Measurements from ENCODE around the gene APOD.

APOD gene

DNA sequence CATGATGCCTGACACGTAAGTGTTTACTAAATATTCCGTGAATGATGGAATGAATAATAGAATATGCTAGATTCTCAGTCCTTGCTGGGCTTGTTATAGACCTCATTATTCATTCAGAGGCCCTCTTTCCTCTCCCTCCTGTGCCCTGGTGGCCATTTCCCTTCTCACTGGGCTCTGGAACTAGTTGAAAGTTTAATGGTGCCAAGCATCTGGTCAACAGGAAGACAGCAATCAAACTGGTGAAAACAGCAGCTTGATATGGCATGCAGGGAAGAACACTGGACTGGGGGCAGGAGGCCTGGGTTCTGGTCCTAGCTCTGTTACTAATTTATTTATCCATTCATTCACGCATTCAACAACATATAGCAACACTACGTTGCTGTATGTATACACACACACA lies 3.7 kb upstream of the APOD start:
- no peak for DNase-seq (ENCODE audit: low spot score)

DNA sequence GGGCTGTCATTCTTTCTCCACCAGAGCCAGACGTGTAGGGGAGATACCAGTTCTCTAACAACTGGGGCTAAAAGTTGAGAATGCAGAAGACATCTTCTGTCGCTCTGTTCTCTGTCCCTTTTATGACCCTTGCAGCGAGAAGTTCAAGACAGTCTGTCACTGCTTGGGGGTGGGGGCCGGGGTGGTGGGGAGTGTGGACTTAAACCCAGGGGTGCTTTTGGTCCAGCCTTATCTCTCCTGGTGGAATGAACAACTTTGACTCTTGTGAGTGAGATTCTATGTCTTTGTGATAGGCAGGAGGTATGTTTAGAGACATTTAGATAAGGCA lies 767 bp upstream of the APOD start:
- no peak for DNase-seq (ENCODE audit: low spot score)

DNA sequence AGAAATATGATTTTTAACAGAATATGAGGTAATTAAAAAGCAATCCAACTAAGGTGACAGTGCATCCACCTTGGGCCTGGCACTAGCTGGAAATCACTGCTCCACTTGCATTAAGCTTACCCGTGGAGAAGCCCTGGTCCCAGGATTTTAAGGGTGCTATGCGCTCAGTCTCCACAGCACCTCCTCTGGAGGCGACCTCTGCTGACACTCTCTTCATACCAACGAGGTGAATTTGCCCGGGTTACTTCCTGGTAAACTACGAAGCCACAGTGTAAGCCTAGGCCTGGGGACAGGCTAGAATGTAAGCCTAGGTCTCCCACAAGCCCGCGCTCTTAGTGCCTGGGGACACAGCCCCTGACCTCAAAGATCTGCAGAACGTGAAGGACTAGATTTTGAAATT lies 793 bp downstream of the APOD start:
- DNase-seq (ENCODE audit: low spot score): no peak

DNA sequence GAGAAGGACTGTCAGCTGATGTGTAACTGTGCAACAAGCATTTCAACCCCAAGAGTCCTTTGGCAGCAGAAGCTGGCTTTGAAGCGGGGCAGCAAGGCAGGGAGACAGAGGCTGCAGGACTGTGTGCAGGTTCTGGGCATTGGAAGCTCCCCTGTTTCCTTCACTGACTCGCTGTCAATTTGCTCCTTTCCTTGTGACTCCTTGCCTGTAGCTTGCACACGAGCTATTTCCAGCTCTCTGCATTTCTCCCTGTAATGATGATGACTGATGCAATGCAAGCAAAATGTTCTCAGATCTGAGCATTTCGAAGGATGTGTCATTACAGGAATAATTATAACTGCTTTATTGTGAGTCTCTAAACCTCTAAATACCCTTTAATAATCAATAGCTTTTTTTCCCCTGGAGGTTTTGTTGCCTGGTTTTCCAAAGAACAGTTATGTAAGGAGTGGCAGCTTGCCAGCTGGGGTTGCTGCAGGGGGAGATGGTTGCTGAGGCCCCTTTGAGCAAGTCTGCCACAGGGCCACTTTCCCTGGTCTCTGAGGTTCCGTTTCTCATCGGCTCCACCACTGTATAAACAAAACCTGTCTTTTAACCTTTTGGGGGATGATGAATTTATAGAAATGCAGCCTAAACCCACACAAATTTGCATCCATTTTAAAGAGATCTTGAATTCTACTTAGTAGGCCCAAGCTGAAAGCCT lies 2.8 kb downstream of the APOD start:
- peak; percentile 28 for DNase-seq (ENCODE audit: low spot score)

DNA sequence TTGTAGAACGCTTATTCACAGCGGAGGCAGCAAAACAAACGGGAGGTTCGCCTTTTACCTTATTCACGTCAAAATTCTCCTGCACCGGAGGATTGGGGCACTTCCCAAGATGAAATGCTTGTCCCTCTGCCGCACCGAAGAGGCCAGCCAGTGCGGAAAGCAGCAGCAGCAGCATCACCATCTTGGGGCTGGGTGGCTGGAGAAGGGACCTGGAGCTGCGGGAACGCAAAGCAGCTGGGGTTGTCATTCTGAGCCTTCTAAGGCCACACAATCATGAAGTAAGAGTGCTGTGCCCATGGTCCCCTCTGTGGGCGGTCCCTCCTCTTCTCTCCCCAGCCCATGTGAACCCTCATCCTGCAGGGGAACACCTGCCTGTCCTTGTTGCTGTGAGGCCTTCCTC lies 4.5 kb downstream of the APOD start:
- no peak for DNase-seq (ENCODE audit: low spot score)

DNA sequence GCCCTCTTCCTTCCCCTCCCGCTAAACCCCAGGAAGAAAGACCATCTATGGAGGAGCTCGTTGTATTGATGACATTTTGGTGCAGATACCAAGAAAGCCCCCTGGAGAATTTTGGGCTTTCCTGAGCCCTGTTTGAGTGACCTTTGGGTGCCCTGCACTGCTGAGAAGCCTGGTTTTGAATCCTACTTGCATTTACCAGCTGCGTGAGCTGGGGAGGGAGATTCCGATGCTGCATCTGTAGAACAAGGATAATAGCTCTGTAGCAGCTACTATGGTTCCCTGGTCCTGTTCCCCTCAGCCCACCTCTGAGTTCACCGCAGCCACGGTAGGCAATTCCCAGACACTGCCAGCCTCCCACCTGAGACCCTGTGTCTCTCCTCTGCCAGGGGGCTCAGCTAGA lies 5.2 kb downstream of the APOD start:
- no peak for DNase-seq (ENCODE audit: low spot score)

DNA sequence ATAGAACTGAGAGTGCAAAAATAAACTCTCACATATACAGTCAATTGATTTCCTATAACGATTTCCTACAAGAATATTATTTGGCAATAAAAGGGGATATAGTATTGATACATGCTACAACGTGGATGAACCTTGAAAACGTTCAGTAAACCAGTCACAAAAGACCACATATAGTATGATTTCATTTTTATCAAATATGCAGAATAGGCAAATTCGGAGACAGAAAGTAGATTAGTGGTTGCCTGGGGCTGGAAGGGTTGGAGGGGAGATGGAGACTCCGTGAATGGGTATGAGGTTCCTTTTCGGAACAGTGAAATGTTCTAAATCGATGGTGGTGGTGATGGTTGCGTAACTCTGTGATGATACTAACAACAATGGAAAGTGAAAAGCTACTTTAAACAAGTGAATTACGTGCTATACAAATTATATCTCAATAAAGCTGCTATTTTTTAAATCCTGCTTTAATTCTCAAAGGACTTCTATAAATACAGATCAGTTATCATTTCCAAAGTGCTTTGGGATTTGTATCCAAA lies 6.0 kb downstream of the APOD start:
- no peak for DNase-seq (ENCODE audit: low spot score)

DNA sequence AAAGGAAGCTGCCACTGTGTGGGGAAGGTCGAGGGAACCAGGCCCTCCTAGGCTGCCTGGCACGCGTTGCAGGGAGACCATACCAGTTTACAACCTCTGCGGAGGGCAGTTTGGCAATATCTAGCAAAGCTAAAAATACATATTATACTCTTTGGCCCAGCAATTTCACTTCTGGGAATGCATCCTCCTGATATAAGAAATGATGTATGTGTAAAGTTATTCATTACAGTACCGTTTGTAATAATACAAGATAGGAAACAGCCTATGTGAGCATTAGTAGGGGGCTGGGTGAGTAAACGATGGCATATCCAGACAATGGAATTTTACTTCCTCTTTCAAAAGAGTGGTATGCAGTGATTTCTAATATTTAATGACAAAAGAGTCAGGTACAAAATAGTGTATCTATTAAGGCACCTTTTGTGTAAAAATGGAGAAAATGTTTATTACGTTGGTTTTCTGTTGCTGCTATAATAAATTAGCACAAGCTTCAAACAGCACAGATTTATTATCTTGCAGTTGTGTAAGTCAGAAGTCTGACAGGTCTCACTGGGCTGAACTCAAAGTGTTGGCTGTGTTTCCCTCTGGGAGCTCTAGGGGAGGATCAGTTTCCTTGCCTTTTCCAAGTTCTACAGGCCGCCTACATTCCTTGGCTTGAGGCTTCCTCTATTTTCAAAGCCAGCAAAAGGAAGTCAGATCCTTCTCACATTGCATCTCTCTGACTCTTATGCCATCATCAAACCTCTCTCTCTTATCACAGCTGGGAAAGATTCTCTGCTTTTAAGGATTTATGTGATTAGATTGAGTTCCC lies 9.0 kb downstream of the APOD start:
- DNase-seq (ENCODE audit: low spot score): no peak

DNA sequence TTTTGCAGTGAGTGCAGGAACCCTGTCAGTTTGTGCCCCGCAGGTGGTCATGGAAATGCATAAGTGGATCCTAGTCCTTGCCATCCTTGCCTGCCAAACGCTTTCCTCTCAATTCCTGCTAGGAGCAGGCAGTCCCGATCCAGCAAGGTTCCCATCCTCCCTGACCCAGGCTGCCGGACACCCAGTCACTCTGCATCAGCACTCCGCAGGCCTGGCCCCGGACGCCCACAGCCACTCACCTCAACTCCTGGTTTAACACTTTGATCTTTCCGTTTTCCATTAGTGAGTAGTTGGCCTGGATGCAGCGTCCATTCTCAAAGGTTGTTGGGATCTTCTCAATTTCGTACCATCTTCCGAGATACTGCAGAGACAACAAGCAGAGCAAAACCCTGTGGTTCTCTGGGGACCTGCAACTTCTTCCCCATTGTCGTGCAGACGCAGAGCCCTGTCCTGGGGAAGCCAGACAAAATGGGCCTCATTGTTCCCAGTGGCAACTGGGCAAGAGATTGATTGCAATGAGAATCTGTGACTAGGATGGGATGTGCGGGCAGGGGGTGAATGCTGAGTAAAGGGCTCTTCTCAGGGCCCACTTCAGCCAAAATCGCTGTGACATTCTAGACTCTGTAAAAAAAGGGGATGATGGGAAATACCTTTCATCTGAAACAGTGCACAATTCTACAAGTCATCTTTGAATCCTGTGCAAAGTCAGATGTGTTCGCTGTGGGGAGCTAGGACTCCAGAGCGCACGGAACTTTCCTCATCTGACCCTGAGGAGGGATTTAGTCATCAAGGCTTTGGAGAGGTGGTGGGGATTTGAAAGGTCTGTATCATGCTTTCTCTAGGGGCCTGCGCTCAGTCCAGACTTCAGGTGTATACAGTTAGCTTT lies 9.9 kb downstream of the APOD start:
- DNase-seq (ENCODE audit: low spot score): no peak

DNA sequence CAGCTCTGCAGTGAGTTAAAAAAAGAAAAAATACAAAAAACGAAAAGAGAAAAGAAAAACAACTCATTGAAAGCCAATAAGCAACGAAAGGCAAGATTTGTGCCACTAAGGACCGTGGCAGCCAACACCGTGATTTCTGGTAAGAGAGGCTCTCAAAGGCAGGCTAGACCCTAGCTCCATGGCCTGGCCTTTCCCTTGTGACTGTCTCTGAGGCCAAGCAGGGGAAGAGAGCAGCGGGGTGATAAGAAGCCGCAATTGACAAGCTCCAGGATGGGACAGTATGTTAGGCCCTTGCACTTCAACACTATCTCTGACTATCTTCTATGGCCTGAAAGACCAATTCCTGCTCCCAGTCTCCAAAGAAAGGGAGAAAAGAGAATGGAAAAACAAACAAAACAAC lies 12.4 kb downstream of the APOD start:
- no peak for DNase-seq (ENCODE audit: low spot score)

DNA sequence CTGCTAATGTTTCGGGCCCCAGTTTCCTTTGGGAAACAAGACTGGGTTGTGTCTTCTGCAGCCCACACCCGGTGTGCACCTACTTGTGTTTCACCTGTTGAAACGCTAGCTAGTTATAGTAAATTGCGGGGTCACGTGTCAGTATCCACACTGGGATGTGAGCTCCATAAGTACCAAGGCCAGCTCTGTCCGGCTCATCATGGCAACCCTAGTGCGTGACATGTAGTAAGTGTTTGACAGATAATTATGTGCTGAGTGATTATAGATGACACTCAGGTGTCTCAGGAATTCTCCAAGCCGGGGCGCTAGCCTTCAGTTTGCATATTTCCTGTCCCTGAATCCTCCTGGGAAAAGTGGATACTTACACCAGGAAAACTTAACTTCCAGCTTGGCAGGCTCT lies 12.8 kb downstream of the APOD start:
- no peak for DNase-seq (ENCODE audit: low spot score)

DNA sequence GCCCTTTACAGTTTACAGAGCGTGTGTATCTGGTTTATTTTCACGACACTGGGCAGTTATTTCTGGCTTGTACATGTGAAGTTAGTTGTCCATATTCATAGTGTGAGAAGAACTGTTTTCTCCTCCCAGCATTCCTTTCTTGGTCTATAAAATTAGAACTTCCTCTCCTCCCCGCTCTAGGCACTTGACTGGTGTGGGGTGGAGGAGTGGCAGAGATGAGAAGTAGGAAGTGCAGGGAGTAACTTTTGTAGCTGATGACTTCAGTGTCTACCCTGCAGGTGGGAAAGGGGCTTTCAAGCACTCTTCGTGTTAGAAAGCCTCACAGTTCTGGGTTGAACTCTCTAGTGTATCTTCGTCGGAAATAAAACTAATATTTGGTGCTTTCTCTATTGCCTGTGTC lies 13.4 kb downstream of the APOD start:
- no peak for DNase-seq (ENCODE audit: low spot score)

DNA sequence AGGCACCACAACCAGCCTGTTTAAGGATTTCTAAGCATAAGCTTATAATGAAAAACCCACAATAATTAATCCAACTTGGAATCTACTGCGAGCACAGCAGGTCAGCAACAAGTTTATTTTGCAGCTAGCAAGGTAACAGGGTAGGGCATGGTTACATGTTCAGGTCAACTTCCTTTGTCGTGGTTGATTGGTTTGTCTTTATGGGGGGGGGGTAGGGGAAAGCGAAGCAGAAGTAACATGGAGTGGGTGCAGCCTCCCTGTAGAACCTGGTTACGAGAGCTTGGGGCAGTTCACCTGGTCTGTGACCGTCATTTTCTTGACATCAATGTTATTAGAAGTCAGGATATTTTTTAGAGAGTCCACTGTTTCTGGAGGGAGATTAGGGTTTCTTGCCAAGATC lies 15.1 kb downstream of the APOD start:
- no peak for DNase-seq (ENCODE audit: low spot score)

DNA sequence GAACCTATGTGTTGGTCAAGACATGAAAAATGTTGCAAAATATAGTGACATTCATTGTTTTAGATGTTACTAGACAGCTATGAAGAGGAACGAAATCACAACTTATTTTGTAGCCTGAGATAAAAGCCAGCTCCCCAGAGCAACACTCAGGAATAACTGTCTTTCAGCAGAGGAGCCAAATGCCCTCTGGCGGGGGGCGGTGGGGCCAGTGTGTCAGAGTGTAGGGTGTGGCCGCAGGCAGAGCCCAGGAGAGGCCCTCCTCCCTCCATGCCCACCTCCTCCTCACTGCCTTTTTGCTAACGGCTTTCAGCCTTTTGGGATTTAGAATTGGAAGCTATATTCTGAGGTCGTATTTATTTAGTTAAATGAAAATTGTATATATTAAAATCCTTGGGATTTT lies 16.9 kb downstream of the APOD start:
- no peak for DNase-seq (ENCODE audit: low spot score)

DNA sequence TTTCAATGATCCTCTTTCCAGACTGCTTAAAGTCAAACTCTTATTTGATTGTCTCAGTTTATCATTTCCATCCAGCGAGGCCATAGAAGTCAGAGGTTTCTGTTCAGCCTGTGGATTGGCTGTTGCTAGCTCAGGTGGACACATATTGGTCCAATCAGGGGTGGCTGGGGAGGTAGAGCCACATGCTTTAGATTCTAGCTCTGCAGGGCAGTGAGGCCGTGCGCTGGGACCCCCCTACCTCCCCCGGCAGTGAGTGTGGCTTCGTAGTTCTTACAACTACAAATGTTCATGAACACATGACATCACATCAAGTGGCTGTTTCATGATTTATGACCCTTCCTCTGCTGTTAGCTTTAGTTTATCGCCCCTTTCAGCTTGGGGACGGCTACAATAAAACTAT lies 18.0 kb downstream of the APOD start:
- DNase-seq (ENCODE audit: low spot score): no peak

DNA sequence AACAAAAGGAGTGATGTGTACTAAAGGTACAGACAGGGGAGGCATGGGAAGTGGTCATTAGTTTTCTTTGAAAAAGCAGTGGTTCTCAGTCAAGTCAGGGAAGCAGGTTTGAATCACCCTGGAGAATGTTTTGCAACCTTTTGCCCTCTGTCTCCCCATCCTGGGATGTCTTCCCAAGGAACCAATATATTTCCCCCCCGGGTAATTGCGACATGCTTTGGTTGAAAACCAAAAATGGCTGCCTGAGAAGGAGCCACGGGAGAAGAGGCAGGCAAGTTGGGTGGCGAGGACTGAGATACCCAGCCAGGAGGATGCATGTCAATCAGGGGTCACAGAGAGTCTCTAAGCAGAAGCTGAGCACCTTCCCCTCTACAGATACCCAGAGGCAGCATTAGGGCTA lies 20.4 kb downstream of the APOD start:
- no peak for DNase-seq (ENCODE audit: low spot score)

DNA sequence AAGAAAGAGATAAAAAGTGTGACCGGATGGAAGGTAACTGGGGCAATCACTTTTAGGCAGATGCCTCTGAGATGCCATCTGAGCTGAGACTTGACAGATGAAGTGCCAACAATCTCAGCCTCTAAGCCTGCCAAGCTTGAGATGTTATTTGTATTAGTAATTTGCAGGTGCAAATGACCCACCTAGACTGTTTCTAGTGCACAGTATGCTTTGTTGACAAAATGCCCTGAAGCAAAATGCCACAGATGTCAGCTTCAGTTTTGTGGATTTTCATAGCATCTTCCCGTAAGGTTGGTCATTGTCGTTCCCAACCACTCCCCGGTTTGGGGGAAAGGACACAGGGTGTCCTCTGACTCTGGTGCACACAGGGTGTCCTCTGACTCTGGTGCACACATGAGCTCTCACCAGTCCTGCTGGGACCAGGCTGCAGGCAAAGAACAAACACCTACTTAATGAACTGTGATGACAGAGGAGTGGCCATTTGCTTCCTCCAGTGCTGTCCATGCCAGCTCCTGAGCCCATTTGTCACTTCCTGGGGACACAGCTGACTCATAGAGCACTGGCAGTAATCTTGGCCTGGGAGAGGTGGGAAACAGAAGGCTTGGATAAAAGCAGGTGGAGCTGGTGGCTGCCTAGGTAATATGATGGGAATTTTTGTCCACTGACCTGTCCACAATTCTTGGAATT lies 23.9 kb downstream of the APOD start:
- no peak for DNase-seq (ENCODE audit: low spot score)

DNA sequence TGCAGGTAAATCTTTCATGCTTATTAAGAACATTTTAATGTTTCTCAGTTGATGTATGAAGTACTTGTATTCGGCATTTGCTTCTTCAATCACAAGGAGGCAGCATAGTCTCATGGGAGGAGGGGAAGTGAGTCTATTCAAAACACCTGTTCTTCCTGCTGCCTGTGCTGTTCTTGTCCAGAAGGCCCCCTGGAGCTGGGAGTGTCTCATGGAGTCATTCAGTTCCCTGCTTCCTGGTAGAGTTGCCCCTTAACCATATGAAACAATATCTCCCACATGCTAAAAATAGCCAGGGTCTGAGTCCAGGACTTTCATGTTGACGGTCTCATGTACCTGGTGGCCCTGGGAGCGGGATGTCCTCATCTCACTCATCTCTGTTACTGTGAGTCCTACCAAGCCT lies 25.1 kb downstream of the APOD start:
- DNase-seq (ENCODE audit: low spot score): no peak

DNA sequence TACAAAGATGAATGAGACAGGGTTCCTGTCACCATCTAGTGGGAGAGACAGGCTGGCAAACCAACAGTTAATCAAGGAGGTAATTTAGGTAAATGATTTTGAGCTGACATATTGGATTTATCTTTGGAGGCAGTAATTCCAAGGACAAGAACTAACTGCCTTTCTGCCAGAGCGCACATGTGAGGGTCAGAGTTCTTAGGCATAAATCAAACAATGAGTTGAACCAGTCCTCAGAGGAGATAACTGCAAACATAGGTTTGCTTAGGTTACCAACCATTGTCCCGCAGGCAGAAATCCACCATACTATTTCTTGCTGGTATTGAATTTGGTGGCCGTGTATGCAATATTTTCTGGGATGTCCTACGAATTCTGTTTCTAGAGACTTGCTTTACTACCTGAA lies 26.4 kb downstream of the APOD start:
- DNase-seq (ENCODE audit: low spot score): no peak

DNA sequence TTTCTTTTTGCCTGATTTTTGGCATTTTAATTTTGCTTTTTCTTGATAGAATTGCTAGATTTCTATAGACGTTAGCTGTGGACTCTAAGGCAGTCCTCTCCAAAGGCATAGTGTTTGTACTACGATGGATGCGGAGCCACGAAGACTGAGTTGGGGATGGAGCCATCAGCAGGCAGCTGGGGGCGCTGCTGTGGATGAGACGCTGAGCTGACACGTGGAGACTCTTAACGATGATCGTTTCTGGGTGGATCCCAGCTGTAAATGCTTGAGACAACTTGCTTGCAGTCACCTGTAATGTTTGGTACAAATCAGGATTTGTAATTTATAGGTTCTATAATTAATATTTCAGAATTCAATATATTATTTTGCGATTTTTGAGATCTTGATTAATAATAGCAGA lies 27.4 kb downstream of the APOD start:
- no peak for DNase-seq (ENCODE audit: low spot score)

DNA sequence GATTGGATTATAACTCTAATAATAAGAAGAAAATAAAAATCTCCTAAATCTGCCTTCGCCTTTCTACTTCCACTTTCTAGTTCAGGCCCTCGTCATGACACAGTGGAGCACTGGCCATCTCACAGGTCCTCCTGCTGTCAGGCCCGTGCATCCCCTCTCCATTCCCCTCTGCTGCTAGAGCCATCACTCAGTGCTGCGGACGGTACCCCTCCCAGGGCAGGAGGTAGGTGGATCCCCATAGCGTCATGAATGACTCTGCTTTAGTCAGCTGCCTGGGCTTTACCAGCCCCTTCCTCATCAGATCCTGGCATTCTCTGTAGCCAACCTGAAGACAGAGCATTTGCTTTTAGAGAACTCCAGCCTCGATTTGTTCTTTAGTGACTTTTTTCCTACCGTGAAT lies 28.6 kb downstream of the APOD start:
- no peak for DNase-seq (ENCODE audit: low spot score)

DNA sequence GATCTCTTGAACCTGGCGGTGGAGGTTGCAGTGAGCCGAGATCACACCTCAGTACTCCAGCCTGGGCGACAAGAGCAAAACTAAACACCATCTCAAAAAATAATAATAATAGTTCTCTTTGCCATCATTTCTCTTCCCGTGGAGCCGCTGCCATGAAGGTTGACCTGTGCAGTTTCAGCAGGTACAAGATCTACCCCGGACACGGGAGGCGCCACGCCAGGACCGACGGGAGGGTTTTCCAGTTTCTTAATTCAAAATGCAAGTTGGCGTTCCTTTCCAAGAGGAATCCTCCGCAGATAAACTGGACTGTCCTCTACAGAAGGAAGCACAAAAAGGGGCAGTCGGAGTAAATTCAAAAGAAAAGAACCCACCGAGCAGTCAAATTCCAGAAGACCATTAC lies 29.3 kb downstream of the APOD start:
- DNase-seq (ENCODE audit: low spot score): no peak
